ENCODE data around the gene PDE1A.

DNA sequence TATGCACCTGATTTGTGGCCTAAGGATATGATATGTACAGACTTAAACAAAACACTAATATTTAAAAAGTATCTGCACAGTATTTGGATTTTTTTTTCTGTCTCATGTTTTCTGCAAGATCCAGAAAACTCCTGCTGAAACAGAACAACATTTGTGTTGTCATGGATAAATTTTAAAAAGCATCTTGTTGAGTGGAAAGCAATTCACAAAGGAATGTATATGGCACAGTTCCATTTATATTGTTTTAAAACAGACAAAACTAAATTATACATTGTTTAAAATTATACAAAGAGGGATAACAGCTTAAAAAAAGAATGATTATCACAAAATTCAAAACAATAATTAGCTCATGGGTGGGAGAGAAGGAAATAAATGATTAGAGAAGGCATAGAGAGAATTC, 247.7 kb downstream of the PDE1A start:
- TF ChIP-seq ZNF791 (tag by site-specific recombination; IDR thresholded peaks at IDR 0.05) (no peak), CTCF (tag by site-specific recombination; IDR thresholded peaks at IDR 0.05) (no peak), ZNF292 (tag by site-specific recombination; IDR thresholded peaks at IDR 0.05; ENCODE audit: borderline replicate concordance, low read depth) (no peak), SP2 (tag by site-specific recombination; IDR thresholded peaks at IDR 0.05) (no peak), TCF7L2 (IDR thresholded peaks at IDR 0.05; ENCODE audit: borderline replicate concordance, low read depth, low read length) (no peak), ZNF776 (tag by site-specific recombination; IDR thresholded peaks at IDR 0.05; ENCODE audit: borderline replicate concordance) (no peak), ZNF837 (tag by site-specific recombination; IDR thresholded peaks at IDR 0.05) (no peak)
- TF ChIP-seq, protein P1, sequence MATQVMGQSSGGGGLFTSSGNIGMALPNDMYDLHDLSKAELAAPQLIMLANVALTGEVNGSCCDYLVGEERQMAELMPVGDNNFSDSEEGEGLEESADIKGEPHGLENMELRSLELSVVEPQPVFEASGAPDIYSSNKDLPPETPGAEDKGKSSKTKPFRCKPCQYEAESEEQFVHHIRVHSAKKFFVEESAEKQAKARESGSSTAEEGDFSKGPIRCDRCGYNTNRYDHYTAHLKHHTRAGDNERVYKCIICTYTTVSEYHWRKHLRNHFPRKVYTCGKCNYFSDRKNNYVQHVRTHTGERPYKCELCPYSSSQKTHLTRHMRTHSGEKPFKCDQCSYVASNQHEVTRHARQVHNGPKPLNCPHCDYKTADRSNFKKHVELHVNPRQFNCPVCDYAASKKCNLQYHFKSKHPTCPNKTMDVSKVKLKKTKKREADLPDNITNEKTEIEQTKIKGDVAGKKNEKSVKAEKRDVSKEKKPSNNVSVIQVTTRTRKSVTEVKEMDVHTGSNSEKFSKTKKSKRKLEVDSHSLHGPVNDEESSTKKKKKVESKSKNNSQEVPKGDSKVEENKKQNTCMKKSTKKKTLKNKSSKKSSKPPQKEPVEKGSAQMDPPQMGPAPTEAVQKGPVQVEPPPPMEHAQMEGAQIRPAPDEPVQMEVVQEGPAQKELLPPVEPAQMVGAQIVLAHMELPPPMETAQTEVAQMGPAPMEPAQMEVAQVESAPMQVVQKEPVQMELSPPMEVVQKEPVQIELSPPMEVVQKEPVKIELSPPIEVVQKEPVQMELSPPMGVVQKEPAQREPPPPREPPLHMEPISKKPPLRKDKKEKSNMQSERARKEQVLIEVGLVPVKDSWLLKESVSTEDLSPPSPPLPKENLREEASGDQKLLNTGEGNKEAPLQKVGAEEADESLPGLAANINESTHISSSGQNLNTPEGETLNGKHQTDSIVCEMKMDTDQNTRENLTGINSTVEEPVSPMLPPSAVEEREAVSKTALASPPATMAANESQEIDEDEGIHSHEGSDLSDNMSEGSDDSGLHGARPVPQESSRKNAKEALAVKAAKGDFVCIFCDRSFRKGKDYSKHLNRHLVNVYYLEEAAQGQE (tag by site-specific recombination; IDR thresholded peaks at IDR 0.05), result no peak
- TF ChIP-seq, protein P2, sequence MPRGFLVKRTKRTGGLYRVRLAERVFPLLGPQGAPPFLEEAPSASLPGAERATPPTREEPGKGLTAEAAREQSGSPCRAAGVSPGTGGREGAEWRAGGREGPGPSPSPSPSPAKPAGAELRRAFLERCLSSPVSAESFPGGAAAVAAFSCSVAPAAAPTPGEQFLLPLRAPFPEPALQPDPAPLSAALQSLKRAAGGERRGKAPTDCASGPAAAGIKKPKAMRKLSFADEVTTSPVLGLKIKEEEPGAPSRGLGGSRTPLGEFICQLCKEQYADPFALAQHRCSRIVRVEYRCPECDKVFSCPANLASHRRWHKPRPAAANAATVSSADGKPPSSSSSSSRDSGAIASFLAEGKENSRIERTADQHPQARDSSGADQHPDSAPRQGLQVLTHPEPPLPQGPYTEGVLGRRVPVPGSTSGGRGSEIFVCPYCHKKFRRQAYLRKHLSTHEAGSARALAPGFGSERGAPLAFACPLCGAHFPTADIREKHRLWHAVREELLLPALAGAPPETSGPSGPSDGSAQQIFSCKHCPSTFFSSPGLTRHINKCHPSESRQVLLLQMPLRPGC (tag by site-specific recombination; IDR thresholded peaks at IDR 0.05), result no peak
- TF ChIP-seq, protein P3, sequence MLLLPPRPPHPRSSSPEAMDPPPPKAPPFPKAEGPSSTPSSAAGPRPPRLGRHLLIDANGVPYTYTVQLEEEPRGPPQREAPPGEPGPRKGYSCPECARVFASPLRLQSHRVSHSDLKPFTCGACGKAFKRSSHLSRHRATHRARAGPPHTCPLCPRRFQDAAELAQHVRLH (tag by site-specific recombination; IDR thresholded peaks at IDR 0.05), result no peak
- TF ChIP-seq, protein P4, sequence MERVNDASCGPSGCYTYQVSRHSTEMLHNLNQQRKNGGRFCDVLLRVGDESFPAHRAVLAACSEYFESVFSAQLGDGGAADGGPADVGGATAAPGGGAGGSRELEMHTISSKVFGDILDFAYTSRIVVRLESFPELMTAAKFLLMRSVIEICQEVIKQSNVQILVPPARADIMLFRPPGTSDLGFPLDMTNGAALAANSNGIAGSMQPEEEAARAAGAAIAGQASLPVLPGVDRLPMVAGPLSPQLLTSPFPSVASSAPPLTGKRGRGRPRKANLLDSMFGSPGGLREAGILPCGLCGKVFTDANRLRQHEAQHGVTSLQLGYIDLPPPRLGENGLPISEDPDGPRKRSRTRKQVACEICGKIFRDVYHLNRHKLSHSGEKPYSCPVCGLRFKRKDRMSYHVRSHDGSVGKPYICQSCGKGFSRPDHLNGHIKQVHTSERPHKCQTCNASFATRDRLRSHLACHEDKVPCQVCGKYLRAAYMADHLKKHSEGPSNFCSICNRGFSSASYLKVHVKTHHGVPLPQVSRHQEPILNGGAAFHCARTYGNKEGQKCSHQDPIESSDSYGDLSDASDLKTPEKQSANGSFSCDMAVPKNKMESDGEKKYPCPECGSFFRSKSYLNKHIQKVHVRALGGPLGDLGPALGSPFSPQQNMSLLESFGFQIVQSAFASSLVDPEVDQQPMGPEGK (tag by site-specific recombination; IDR thresholded peaks at IDR 0.05), result no peak
